ENCODE measurements around the gene PHF12. TPM values are rescaled to one million over a fixed set of nuclear protein-coding genes. Genes with fewer than 3 reads are reported as not detected.

The PHF12 gene
- polyA plus RNA-seq, 2 of the 4 experiments (the other 2 are of a cell fraction), result 25.3 to 29.9 TPM

DNA sequence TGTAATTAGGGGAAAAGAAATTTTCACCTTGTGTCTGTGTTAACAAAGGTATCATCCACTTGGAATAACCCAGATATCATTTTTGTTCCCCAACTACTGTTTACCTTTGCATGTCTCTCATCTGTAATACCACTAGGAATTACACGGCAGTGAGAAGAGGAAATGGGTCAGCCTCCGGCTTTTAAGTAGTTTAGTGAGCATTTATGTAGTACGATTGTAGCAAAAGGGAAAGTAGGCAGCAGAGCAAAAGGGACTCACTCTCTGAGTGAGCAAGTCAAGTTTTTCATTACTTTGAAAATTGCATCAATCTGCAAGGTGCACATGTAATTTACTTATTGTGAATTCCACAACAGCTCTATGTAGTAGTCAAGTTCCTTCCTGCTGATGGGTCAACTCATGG is 11.2 kb downstream of the PHF12 start:
- no peak for DNase-seq (ENCODE audit: low read depth in 1 of 2, low spot score in 1 of 2)
- WGBS (ENCODE audit: missing lambda C conversion rate), result 84% methylated on average over 3 of the region's 3 CpGs
- POLR2A ChIA-PET, result interaction anchor here (1.4 kb wide), 1 partner anchor 9 kb away, joined by 3 read pairs; no protein-coding TSS in a partner anchor
- Histone ChIP-seq H3K4me3 (no peak overlapping the region), H3K9me3 (no peaks in the 10 kb centered on the region), H3K27ac (no peak overlapping the region), H3K4me1 (peaks cover 18% of the 10 kb centered on the region), H3K4me2 (no peak overlapping the region)
- no peak for ATAC-seq
- FAIRE-seq, result no peak
- CTCF ChIA-PET, result interaction anchor here (1.1 to 38.2 kb wide), 6 partner anchors 10 to 177 kb away, joined by 4 to 685 read pairs (median 14); partner anchors contain the start of genes DHRS13 and FLOT2
- TF ChIP-seq JUNB (IDR thresholded peaks at IDR 0.05) (no peak), JUN (IDR thresholded peaks at IDR 0.05) (no peak), SREBF2 (IDR thresholded peaks at IDR 0.05) (no peak), FOSB (CRISPR knock-in tag; IDR thresholded peaks at IDR 0.05) (no peak), RARB (CRISPR knock-in tag; IDR thresholded peaks at IDR 0.05) (no peak), NR3C1 (IDR thresholded peaks at IDR 0.05) (no peak)
- TF ChIP-seq, protein P1, sequence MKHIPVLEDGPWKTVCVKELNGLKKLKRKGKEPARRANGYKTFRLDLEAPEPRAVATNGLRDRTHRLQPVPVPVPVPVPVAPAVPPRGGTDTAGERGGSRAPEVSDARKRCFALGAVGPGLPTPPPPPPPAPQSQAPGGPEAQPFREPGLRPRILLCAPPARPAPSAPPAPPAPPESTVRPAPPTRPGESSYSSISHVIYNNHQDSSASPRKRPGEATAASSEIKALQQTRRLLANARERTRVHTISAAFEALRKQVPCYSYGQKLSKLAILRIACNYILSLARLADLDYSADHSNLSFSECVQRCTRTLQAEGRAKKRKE (CRISPR knock-in tag; IDR thresholded peaks at IDR 0.05; ENCODE audit: low read depth), result no peak

DNA sequence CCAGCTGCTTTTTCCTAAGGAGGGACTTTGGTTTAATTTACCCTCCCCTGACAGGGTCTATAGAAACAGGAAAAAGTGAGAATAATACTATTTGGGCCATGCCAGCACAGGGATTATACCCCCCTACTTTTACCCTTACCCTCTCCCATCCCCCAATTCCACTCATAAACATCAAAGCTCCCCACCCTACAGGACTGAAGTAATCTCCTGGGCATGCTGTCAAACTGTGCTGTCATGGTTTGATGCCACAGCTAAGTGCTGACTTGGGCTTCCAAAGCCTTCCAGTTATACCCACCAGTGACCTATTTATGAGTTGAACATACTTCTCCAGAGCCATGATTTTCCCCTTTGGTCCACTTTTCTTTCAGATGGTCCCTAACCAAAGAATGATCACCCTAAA is 12.8 kb downstream of the PHF12 start:
- H3K4me2 ChIP-seq, result no peak overlapping the region
- ChIA-PET CTCF (interaction anchor here (1.0 to 38.2 kb wide), 7 partner anchors 11 to 211 kb away, joined by 3 to 685 read pairs (median 14); partner anchors contain the start of genes DHRS13 and FLOT2), POLR2A (interaction anchor here (1.3 to 1.8 kb wide), 2 partner anchors 11 to 13 kb away, joined by 3 to 5 read pairs; no protein-coding TSS in a partner anchor)
- H3K4me3 ChIP-seq, result no peak overlapping the region
- TF ChIP-seq HOXA7 (CRISPR knock-in tag; IDR thresholded peaks at IDR 0.05) (no peak), TP53 (CRISPR knock-in tag; IDR thresholded peaks at IDR 0.05) (no peak), NPAS2 (CRISPR knock-in tag; IDR thresholded peaks at IDR 0.05; ENCODE audit: borderline replicate concordance) (no peak), ZC3H11A (IDR thresholded peaks at IDR 0.05) (no peak), HOXB5 (CRISPR knock-in tag; IDR thresholded peaks at IDR 0.05) (no peak), RAD21 (conservative IDR thresholded peaks at IDR 0.05 in 1 of 2, IDR thresholded peaks at IDR 0.05 in 1 of 2) (no peak), RCOR1 (IDR thresholded peaks at IDR 0.05; ENCODE audit: low read depth, low read length) (no peak), FOSL2 (IDR thresholded peaks at IDR 0.05) (no peak), FOSL2 (CRISPR knock-in tag; IDR thresholded peaks at IDR 0.05) (no peak), RARB (CRISPR knock-in tag; IDR thresholded peaks at IDR 0.05) (no peak), EHMT2 (IDR thresholded peaks at IDR 0.05; ENCODE audit: low read depth) (no peak), HDAC2 (IDR thresholded peaks at IDR 0.05) (no peak)
- TF ChIP-seq, protein P2, sequence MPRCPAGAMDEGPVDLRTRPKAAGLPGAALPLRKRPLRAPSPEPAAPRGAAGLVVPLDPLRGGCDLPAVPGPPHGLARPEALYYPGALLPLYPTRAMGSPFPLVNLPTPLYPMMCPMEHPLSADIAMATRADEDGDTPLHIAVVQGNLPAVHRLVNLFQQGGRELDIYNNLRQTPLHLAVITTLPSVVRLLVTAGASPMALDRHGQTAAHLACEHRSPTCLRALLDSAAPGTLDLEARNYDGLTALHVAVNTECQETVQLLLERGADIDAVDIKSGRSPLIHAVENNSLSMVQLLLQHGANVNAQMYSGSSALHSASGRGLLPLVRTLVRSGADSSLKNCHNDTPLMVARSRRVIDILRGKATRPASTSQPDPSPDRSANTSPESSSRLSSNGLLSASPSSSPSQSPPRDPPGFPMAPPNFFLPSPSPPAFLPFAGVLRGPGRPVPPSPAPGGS (IDR thresholded peaks at IDR 0.05), result no peak
- TF ChIP-seq, protein P3, sequence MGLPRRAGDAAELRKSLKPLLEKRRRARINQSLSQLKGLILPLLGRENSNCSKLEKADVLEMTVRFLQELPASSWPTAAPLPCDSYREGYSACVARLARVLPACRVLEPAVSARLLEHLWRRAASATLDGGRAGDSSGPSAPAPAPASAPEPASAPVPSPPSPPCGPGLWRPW (IDR thresholded peaks at IDR 0.05), result no peak
- TF ChIP-seq, protein P4, sequence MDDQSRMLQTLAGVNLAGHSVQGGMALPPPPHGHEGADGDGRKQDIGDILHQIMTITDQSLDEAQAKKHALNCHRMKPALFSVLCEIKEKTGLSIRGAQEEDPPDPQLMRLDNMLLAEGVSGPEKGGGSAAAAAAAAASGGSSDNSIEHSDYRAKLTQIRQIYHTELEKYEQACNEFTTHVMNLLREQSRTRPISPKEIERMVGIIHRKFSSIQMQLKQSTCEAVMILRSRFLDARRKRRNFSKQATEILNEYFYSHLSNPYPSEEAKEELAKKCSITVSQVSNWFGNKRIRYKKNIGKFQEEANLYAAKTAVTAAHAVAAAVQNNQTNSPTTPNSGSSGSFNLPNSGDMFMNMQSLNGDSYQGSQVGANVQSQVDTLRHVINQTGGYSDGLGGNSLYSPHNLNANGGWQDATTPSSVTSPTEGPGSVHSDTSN (IDR thresholded peaks at IDR 0.05), result no peak
- H3K4me1 ChIP-seq, result peaks cover 18% of the 10 kb centered on the region
- no peak for DNase-seq (ENCODE audit: low read depth in 1 of 2, low spot score in 1 of 2)
- no peaks in the 10 kb centered on the region for H3K9me3 ChIP-seq
- no peak overlapping the region for H3K27ac ChIP-seq
- no peak for ATAC-seq
- FAIRE-seq, result no peak

Measured in A549 (cell line).